Vagina (tissue), 2 donors: ENCODE data around the gene TRDN.

Experiments
- CTCF ChIP-seq, 3 experiments: fragments of 450-650 bp in 2 of 3; fragments of 200-600 bp in 1 of 3; sonication (generic) in 1 of 3; IDR thresholded peaks; one replicate each; pipeline ENCODE4 v1.5.1; 2017 to 2019; ENCODE audit warnings: antibody characterized with exemption in 3 of 3, mild to moderate bottlenecking in 2 of 3, moderate library complexity in 2 of 3
- POLR2A ChIP-seq, 2 donors: fragments of 450-650 bp; IDR thresholded peaks; one replicate each; pipeline ENCODE4 v1.6.1; 2017; ENCODE audit warnings: antibody characterized with exemption in 2 of 2, mild to moderate bottlenecking in 2 of 2, moderate library complexity in 2 of 2
- POLR2AphosphoS5 ChIP-seq, 2 donors: sonication (generic); formaldehyde crosslinking; IDR thresholded peaks; one replicate each; pipeline ENCODE4 v1.9.0; 2017; ENCODE audit warnings: antibody characterized with exemption in 2 of 2, mild to moderate bottlenecking in 2 of 2, low read depth in 1 of 2; ENCODE audit not compliant: insufficient read depth in 1 of 2

GRCh38 chr6:123562677-123563076 is 74.1 kb downstream of the TRDN start:
- TF ChIP-seq CTCF (IDR thresholded peaks at IDR 0.05) (no peak), POLR2AphosphoS5 (IDR thresholded peaks at IDR 0.05; ENCODE audit: insufficient read depth in 1 of 2, low read depth in 1 of 2) (no peak), POLR2A (IDR thresholded peaks at IDR 0.05) (no peak)
